Uterus (tissue), 2 donors: ENCODE measurements around the gene RBM47.

Source experiments
- CTCF ChIP-seq, 4 experiments: fragments of 200-600 bp in 2 of 4; fragments of 450-650 bp in 2 of 4; sonication (generic) in 2 of 4; IDR thresholded peaks; one replicate each; pipeline ENCODE4 v1.5.1; 2016 to 2019; ENCODE audit warnings: antibody characterized with exemption in 4 of 4, mild to moderate bottlenecking in 2 of 4, moderate library complexity in 1 of 4
- POLR2A ChIP-seq, 2 donors: fragments of 450-650 bp; IDR thresholded peaks; one replicate each; pipeline ENCODE4 v1.6.1; 2016; ENCODE audit warnings: antibody characterized with exemption in 2 of 2, mild to moderate bottlenecking in 1 of 2, moderate library complexity in 1 of 2

DNA sequence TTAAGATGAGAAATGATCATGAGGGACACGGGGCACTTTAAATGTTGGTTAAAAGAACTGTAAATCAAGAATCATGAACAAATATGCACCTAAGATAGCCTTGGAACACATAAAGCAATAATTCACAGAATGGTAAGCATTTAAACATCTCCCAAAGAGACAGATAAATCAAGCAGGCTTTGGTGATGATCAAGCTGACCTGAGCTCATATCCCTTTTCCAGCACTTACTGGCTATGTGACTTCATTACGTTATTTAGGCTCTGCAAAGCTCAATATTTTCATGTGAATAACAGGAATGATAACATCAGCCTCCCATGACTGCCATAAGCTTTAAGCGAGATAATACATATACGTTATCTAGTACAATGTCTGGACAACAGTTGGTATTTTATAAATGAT, 239.7 kb downstream of the RBM47 start:
- TF ChIP-seq CTCF (IDR thresholded peaks at IDR 0.05) (no peak), POLR2A (IDR thresholded peaks at IDR 0.05) (no peak)
